K562 (cell line): Measurements from ENCODE around the gene ZNF622. TPM values are rescaled to one million over a fixed set of nuclear protein-coding genes. Genes with fewer than 3 reads are reported as not detected.

Experiments used
- CBFA2T2 ChIP-seq: fragments of 450-650 bp; conservative IDR thresholded peaks from 2 replicates; pipeline ENCODE4 v1.6.1; 2017; ENCODE audit warnings: mild to moderate bottlenecking
- CBFA2T3 ChIP-seq: fragments of 450-650 bp; IDR thresholded peaks from 2 replicates; pipeline ENCODE4 v1.6.1; 2017
- CLOCK ChIP-seq: fragments of 250-450 bp; sonication (Bioruptor Pico); IDR thresholded peaks from 2 replicates; pipeline ENCODE4 v1.4.0; 2020; ENCODE audit warnings: mild to moderate bottlenecking, moderate library complexity, borderline replicate concordance
- DPF2 ChIP-seq: fragments of 450-650 bp; IDR thresholded peaks from 2 replicates; pipeline ENCODE4 v1.6.1; 2016
- ERF ChIP-seq: fragments of 450-650 bp; formaldehyde crosslinking; IDR thresholded peaks from 2 replicates; pipeline ENCODE4 v1.4.0; 2020; ENCODE audit warnings: mild to moderate bottlenecking, mixed read lengths
- LARP7 ChIP-seq: fragments of 450-650 bp; IDR thresholded peaks from 2 replicates; pipeline ENCODE4 v1.6.1; 2016
- NFE2 ChIP-seq: IDR thresholded peaks from 2 replicates; pipeline ENCODE4 v1.6.1; 2014; ENCODE audit warnings: antibody characterized with exemption, low read depth
- PHF21A ChIP-seq: fragments of 450-650 bp; IDR thresholded peaks from 2 replicates; pipeline ENCODE4 v1.6.1; 2017; ENCODE audit warnings: low read depth, borderline replicate concordance
- U2AF2 ChIP-seq: fragments of 200-400 bp; formaldehyde crosslinking; optimal IDR thresholded peaks from 2 replicates; pipeline ENCODE3; 2017; ENCODE audit warnings: low read depth, mild to moderate bottlenecking, low read length
- ZBTB1 ChIP-seq: sonication (generic); formaldehyde crosslinking; IDR thresholded peaks from 2 replicates; pipeline ENCODE4 v1.8.1; 2023; ENCODE audit warnings: missing genetic modification reagents, low read depth, mild to moderate bottlenecking, borderline replicate concordance
- ZBTB5 ChIP-seq: fragments of 450-650 bp; IDR thresholded peaks from 2 replicates; pipeline ENCODE4 v1.6.1; 2017; ENCODE audit warnings: antibody characterized with exemption
- ZFX ChIP-seq: sonication (generic); formaldehyde crosslinking; IDR thresholded peaks from 2 replicates; pipeline ENCODE4 v1.8.0; 2022; ENCODE audit warnings: mild to moderate bottlenecking, missing genetic modification reagents, moderate library complexity
- polyA plus RNA-seq, 8 experiments: library from polyadenylated mRNA; depleted of rRNA in 4 of 8; stranded (reverse) in 5 of 8; unstranded in 3 of 8; fragments of >200 nt; fragmentation: Nextera tagmentation in 2 of 8; fragmentation: Illumina TruSeq in 1 of 8; extraction: Ambion mirVana in 2 of 8; extraction: Trizol in 1 of 8; gene quantifications; 2 replicates each; pipeline versions ENCODE4 v1.2.1 to v1.2.3, GENCODE V29; 2011 to 2014; ENCODE audit warnings: inconsistent platforms in 1 of 8, missing spikeins in 1 of 8
- total RNA-seq, 7 experiments: library from RNA; depleted of rRNA in 6 of 7; stranded (reverse); fragments of >200 nt in 6 of 7; fragmentation: Illumina TruSeq in 2 of 7; extraction: Trizol in 2 of 7; gene quantifications; 2 replicates each; pipeline versions ENCODE4 v1.2.1 to v1.2.3, GENCODE V29; 2011 to 2021; ENCODE audit warnings: low replicate concordance in 1 of 7
- TF ChIP-seq, protein P1 (sequence below): fragments of 450-650 bp; IDR thresholded peaks from 2 replicates; pipeline ENCODE4 v1.6.1; 2016; ENCODE audit warnings: mild to moderate bottlenecking, moderate library complexity

Gene ZNF622
- total and polyA plus RNA-seq, 9 of the 15 experiments (the other 6 are each of a cell fraction or from before 2014, with no cell fraction given), result 9.6 to 51.5 (median 32.3) TPM

DNA sequence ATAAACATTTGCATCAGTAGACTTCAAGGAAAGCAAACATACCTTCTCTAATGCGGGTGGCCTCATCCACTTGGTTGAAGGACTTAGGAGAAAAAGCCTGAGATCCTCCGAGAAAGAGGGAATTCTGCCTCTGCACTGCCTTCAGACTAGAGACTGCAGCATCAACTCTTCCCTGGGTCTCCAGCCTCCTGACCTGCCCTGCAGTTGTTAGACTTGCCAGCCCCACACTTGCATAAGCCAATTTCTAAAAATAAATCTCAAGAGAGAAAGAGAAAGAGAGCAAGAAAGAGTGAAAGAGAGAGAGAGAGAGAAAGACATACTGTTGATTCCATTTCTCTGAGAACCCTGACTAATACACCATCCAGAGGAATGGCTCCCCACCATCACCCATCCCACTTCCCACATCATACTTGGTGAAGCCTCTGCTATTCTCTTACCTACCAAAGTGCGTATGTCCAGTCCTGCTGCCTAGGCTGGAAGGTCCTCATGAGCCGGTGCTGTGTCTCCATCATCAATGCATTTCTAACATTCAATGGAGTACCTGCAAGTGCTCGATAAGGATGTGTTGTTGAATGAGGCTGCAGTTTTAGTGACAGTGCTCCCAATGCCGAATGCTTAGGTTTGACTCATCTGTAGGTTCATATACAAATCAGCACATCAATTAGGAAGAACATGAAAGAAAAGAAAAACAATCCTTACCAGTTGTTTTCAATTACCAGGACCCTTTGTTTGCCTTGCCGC, 35.1 kb downstream of the ZNF622 start (continued):
- TF ChIP-seq CLOCK (CRISPR knock-in tag) (no peak), U2AF2 (no peak), ZFX (CRISPR knock-in tag) (no peak), CBFA2T3 (peak; percentile 70), DPF2 (no peak), NFE2 (peak; percentile 48; the same call in 1 of the 2 replicates), PHF21A (no peak), ZBTB5 (no peak), ERF (CRISPR knock-in tag) (no peak), CBFA2T2 (no peak; the same call in 1 of the 2 replicates), LARP7 (no peak), ZBTB1 (CRISPR knock-in tag) (no peak)
- TF ChIP-seq, protein P1, sequence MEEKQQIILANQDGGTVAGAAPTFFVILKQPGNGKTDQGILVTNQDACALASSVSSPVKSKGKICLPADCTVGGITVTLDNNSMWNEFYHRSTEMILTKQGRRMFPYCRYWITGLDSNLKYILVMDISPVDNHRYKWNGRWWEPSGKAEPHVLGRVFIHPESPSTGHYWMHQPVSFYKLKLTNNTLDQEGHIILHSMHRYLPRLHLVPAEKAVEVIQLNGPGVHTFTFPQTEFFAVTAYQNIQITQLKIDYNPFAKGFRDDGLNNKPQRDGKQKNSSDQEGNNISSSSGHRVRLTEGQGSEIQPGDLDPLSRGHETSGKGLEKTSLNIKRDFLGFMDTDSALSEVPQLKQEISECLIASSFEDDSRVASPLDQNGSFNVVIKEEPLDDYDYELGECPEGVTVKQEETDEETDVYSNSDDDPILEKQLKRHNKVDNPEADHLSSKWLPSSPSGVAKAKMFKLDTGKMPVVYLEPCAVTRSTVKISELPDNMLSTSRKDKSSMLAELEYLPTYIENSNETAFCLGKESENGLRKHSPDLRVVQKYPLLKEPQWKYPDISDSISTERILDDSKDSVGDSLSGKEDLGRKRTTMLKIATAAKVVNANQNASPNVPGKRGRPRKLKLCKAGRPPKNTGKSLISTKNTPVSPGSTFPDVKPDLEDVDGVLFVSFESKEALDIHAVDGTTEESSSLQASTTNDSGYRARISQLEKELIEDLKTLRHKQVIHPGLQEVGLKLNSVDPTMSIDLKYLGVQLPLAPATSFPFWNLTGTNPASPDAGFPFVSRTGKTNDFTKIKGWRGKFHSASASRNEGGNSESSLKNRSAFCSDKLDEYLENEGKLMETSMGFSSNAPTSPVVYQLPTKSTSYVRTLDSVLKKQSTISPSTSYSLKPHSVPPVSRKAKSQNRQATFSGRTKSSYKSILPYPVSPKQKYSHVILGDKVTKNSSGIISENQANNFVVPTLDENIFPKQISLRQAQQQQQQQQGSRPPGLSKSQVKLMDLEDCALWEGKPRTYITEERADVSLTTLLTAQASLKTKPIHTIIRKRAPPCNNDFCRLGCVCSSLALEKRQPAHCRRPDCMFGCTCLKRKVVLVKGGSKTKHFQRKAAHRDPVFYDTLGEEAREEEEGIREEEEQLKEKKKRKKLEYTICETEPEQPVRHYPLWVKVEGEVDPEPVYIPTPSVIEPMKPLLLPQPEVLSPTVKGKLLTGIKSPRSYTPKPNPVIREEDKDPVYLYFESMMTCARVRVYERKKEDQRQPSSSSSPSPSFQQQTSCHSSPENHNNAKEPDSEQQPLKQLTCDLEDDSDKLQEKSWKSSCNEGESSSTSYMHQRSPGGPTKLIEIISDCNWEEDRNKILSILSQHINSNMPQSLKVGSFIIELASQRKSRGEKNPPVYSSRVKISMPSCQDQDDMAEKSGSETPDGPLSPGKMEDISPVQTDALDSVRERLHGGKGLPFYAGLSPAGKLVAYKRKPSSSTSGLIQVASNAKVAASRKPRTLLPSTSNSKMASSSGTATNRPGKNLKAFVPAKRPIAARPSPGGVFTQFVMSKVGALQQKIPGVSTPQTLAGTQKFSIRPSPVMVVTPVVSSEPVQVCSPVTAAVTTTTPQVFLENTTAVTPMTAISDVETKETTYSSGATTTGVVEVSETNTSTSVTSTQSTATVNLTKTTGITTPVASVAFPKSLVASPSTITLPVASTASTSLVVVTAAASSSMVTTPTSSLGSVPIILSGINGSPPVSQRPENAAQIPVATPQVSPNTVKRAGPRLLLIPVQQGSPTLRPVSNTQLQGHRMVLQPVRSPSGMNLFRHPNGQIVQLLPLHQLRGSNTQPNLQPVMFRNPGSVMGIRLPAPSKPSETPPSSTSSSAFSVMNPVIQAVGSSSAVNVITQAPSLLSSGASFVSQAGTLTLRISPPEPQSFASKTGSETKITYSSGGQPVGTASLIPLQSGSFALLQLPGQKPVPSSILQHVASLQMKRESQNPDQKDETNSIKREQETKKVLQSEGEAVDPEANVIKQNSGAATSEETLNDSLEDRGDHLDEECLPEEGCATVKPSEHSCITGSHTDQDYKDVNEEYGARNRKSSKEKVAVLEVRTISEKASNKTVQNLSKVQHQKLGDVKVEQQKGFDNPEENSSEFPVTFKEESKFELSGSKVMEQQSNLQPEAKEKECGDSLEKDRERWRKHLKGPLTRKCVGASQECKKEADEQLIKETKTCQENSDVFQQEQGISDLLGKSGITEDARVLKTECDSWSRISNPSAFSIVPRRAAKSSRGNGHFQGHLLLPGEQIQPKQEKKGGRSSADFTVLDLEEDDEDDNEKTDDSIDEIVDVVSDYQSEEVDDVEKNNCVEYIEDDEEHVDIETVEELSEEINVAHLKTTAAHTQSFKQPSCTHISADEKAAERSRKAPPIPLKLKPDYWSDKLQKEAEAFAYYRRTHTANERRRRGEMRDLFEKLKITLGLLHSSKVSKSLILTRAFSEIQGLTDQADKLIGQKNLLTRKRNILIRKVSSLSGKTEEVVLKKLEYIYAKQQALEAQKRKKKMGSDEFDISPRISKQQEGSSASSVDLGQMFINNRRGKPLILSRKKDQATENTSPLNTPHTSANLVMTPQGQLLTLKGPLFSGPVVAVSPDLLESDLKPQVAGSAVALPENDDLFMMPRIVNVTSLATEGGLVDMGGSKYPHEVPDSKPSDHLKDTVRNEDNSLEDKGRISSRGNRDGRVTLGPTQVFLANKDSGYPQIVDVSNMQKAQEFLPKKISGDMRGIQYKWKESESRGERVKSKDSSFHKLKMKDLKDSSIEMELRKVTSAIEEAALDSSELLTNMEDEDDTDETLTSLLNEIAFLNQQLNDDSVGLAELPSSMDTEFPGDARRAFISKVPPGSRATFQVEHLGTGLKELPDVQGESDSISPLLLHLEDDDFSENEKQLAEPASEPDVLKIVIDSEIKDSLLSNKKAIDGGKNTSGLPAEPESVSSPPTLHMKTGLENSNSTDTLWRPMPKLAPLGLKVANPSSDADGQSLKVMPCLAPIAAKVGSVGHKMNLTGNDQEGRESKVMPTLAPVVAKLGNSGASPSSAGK, result no peak
